ENCODE results near the gene SLAMF6. TPM values are rescaled to one million over a fixed set of nuclear protein-coding genes. Genes with fewer than 3 reads are reported as not detected.

Gene SLAMF6
- total and polyA plus RNA-seq, 4 donors = 0.76 to 1.2 (median 0.92) TPM

- TF ChIP-seq TAF1 (conservative IDR thresholded peaks at IDR 0.05) = no peak
- TF ChIP-seq RAD21 (IDR thresholded peaks at IDR 0.05) = no peak
- no peak for TF ChIP-seq SP1 (IDR thresholded peaks at IDR 0.05)
- no peak for TF ChIP-seq FOXA2 (IDR thresholded peaks at IDR 0.05)
- TF ChIP-seq GABPA (IDR thresholded peaks at IDR 0.05 in 1 of 2, conservative IDR thresholded peaks at IDR 0.05 in 1 of 2) = no peak
- TF ChIP-seq JUND (IDR thresholded peaks at IDR 0.05) = no peak
- Histone ChIP-seq H3K9me3 (ENCODE audit: control insufficient read depth in 4 of 4, low read length in 3 of 4) (no peaks in the 10 kb centered on the region), H3K9ac (ENCODE audit: low read depth in 1 of 2, low read length in 2 of 2) (no peak overlapping the region), H3K4me1 (ENCODE audit: control insufficient read depth in 4 of 4, insufficient read depth in 4 of 4, low read length in 3 of 4) (no peaks in the 10 kb centered on the region), H3K27ac (ENCODE audit: low read depth in 1 of 2, low read length in 2 of 2) (no peak overlapping the region), H3K36me3 (ENCODE audit: control insufficient read depth in 4 of 4, insufficient read depth in 3 of 4, low read depth in 1 of 4, low read length in 3 of 4) (no peaks in the 10 kb centered on the region), H3K27me3 (ENCODE audit: control insufficient read depth in 4 of 4, insufficient read depth in 4 of 4, low read length in 3 of 4) (no peaks in the 10 kb centered on the region), H3K4me3 (ENCODE audit: low read depth in 1 of 3, low read length in 3 of 3) (no peak overlapping the region)
- DNase-seq (ENCODE audit: low spot score) = no peak
- 83% methylated on average over 1 of the region's 1 CpG for WGBS
Measured at GRCh38 chr1:160451859-160452232, 71.2 kb downstream of the SLAMF6 start.

- Histone ChIP-seq H3K27ac (ENCODE audit: low read depth in 1 of 2, low read length in 2 of 2) (no peak overlapping the region), H3K9ac (ENCODE audit: low read depth in 1 of 2, low read length in 2 of 2) (no peak overlapping the region), H3K36me3 (ENCODE audit: control insufficient read depth in 4 of 4, insufficient read depth in 3 of 4, low read depth in 1 of 4, low read length in 3 of 4) (no peaks in the 10 kb centered on the region), H3K4me1 (ENCODE audit: control insufficient read depth in 4 of 4, insufficient read depth in 4 of 4, low read length in 3 of 4) (no peaks in the 10 kb centered on the region), H3K4me3 (ENCODE audit: low read depth in 1 of 3, low read length in 3 of 3) (no peak overlapping the region), H3K9me3 (ENCODE audit: control insufficient read depth in 4 of 4, low read length in 3 of 4) (no peaks in the 10 kb centered on the region), H3K27me3 (ENCODE audit: control insufficient read depth in 4 of 4, insufficient read depth in 4 of 4, low read length in 3 of 4) (no peaks in the 10 kb centered on the region)
- DNase-seq (ENCODE audit: low spot score) = no peak
- WGBS = 66% methylated on average over 7 of the region's 7 CpGs
- no peak for TF ChIP-seq FOXA2 (IDR thresholded peaks at IDR 0.05)
- TF ChIP-seq TAF1 (conservative IDR thresholded peaks at IDR 0.05) = no peak
- no peak for TF ChIP-seq EGR1 (IDR thresholded peaks at IDR 0.05; ENCODE audit: low read depth in 2 of 2)
- TF ChIP-seq JUND (IDR thresholded peaks at IDR 0.05) = no peak
- TF ChIP-seq HNF4G (IDR thresholded peaks at IDR 0.05) = no peak
- no peak for TF ChIP-seq REST (IDR thresholded peaks at IDR 0.05)
- TF ChIP-seq ATF3 (IDR thresholded peaks at IDR 0.05) = no peak
- TF ChIP-seq NR2F2 (IDR thresholded peaks at IDR 0.05) = no peak
- no peak for TF ChIP-seq YY1 (IDR thresholded peaks at IDR 0.05)
- TF ChIP-seq ZBTB33 (IDR thresholded peaks at IDR 0.05) = no peak
Measured at GRCh38 chr1:160451119-160451858, 71.8 kb downstream of the SLAMF6 start.

Data from liver (tissue), 9 donors.